HL-60 (cell line): ENCODE measurements around the gene METTL9.
"Not testable (repeated sequence)": the region's sequence is repeated elsewhere in the genome, so short reads cannot be mapped to it uniquely, and the experiment has no call there.

Experiments
- GABPA ChIP-seq: IDR thresholded peaks from 2 replicates; pipeline ENCODE4 v1.6.1; 2012; ENCODE audit warnings: low read depth
- POLR2AphosphoS5 ChIP-seq: IDR thresholded peaks from 2 replicates; pipeline ENCODE4 v1.6.1; 2012; ENCODE audit warnings: low read depth
- SPI1 ChIP-seq: IDR thresholded peaks from 2 replicates; pipeline ENCODE4 v1.6.1; 2012; ENCODE audit warnings: low read depth, mild to moderate bottlenecking, borderline replicate concordance
- TF ChIP-seq, protein P1 (sequence below): IDR thresholded peaks from one replicate; pipeline ENCODE4 v1.5.1; 2011; ENCODE audit warnings: low read length, control low read depth, inconsistent platforms; ENCODE audit not compliant: insufficient read depth
- TF ChIP-seq, protein P2 (sequence below): IDR thresholded peaks from 2 replicates; pipeline ENCODE4 v1.6.1; 2012; ENCODE audit warnings: low read depth; ENCODE audit not compliant: insufficient replicate concordance

GRCh38 chr16:21564367-21564766, 35.0 kb upstream of the METTL9 start:
- TF ChIP-seq, protein P1, sequence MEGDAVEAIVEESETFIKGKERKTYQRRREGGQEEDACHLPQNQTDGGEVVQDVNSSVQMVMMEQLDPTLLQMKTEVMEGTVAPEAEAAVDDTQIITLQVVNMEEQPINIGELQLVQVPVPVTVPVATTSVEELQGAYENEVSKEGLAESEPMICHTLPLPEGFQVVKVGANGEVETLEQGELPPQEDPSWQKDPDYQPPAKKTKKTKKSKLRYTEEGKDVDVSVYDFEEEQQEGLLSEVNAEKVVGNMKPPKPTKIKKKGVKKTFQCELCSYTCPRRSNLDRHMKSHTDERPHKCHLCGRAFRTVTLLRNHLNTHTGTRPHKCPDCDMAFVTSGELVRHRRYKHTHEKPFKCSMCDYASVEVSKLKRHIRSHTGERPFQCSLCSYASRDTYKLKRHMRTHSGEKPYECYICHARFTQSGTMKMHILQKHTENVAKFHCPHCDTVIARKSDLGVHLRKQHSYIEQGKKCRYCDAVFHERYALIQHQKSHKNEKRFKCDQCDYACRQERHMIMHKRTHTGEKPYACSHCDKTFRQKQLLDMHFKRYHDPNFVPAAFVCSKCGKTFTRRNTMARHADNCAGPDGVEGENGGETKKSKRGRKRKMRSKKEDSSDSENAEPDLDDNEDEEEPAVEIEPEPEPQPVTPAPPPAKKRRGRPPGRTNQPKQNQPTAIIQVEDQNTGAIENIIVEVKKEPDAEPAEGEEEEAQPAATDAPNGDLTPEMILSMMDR: not testable (repeated sequence)
- not testable (repeated sequence) for TF ChIP-seq POLR2AphosphoS5, SPI1, GABPA
- TF ChIP-seq, protein P2, sequence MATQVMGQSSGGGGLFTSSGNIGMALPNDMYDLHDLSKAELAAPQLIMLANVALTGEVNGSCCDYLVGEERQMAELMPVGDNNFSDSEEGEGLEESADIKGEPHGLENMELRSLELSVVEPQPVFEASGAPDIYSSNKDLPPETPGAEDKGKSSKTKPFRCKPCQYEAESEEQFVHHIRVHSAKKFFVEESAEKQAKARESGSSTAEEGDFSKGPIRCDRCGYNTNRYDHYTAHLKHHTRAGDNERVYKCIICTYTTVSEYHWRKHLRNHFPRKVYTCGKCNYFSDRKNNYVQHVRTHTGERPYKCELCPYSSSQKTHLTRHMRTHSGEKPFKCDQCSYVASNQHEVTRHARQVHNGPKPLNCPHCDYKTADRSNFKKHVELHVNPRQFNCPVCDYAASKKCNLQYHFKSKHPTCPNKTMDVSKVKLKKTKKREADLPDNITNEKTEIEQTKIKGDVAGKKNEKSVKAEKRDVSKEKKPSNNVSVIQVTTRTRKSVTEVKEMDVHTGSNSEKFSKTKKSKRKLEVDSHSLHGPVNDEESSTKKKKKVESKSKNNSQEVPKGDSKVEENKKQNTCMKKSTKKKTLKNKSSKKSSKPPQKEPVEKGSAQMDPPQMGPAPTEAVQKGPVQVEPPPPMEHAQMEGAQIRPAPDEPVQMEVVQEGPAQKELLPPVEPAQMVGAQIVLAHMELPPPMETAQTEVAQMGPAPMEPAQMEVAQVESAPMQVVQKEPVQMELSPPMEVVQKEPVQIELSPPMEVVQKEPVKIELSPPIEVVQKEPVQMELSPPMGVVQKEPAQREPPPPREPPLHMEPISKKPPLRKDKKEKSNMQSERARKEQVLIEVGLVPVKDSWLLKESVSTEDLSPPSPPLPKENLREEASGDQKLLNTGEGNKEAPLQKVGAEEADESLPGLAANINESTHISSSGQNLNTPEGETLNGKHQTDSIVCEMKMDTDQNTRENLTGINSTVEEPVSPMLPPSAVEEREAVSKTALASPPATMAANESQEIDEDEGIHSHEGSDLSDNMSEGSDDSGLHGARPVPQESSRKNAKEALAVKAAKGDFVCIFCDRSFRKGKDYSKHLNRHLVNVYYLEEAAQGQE: not testable (repeated sequence)
